HepG2 (cell line): ENCODE results near the gene ARHGDIA. TPM values are rescaled to one million over a fixed set of nuclear protein-coding genes. Genes with fewer than 3 reads are reported as not detected.

ENCODE experiments used
- ARNT2 ChIP-seq: sonication (generic); formaldehyde crosslinking; IDR thresholded peaks from 2 replicates; pipeline ENCODE4 v1.8.0; 2022; ENCODE audit warnings: mild to moderate bottlenecking, low read depth, missing genetic modification reagents, moderate library complexity
- BRF2 ChIP-seq: sonication (generic); formaldehyde crosslinking; IDR thresholded peaks from 2 replicates; pipeline ENCODE4 v1.8.1; 2022; ENCODE audit warnings: mild to moderate bottlenecking, missing genetic modification reagents
- HNRNPL ChIP-seq: fragments of 200-400 bp; formaldehyde crosslinking; IDR thresholded peaks from 2 replicates; pipeline ENCODE4 v1.6.1; 2017; ENCODE audit warnings: mild to moderate bottlenecking, low read depth, low read length
- KLF16 ChIP-seq, 2 experiments: sonication (generic) in 1 of 2; formaldehyde crosslinking in 1 of 2; IDR thresholded peaks; 2 replicates each; pipeline versions ENCODE4 v1.6.1 to v1.8.0; 2016 to 2023; ENCODE audit warnings: missing genetic modification reagents in 2 of 2, missing compliant biosample characterization in 1 of 2
- MTA1 ChIP-seq: sonication (generic); formaldehyde crosslinking; IDR thresholded peaks from 2 replicates; pipeline ENCODE4 v1.4.0; 2020; ENCODE audit warnings: missing genetic modification reagents, mild to moderate bottlenecking, borderline replicate concordance
- SALL1 ChIP-seq: sonication (generic); formaldehyde crosslinking; IDR thresholded peaks from 2 replicates; pipeline ENCODE4 v1.8.0; 2022; ENCODE audit warnings: mild to moderate bottlenecking, missing genetic modification reagents
- TEAD2 ChIP-seq: sonication (generic); formaldehyde crosslinking; IDR thresholded peaks from 2 replicates; pipeline ENCODE4 v1.9.0; 2021; ENCODE audit warnings: missing genetic modification reagents
- TMF1 ChIP-seq: sonication (generic); formaldehyde crosslinking; IDR thresholded peaks from 2 replicates; pipeline ENCODE4 v1.8.1; 2022; ENCODE audit warnings: low read depth, missing genetic modification reagents
- ZNF274 ChIP-seq: sonication (generic); formaldehyde crosslinking; IDR thresholded peaks from 2 replicates; pipeline ENCODE4 v1.5.1; 2020; ENCODE audit warnings: mild to moderate bottlenecking, missing genetic modification reagents
- ZNF275 ChIP-seq: sonication (generic); formaldehyde crosslinking; IDR thresholded peaks from 2 replicates; pipeline ENCODE4 v1.8.0; 2022; ENCODE audit warnings: missing genetic modification reagents, mild to moderate bottlenecking, inconsistent platforms, borderline replicate concordance
- ZNF280B ChIP-seq: sonication (generic); formaldehyde crosslinking; IDR thresholded peaks from 2 replicates; pipeline ENCODE4 v1.5.0; 2020; ENCODE audit warnings: missing genetic modification reagents, mild to moderate bottlenecking, borderline replicate concordance
- ZNF350 ChIP-seq: sonication (generic); formaldehyde crosslinking; IDR thresholded peaks from 2 replicates; pipeline ENCODE4 v1.4.0; 2020; ENCODE audit warnings: mild to moderate bottlenecking, low read depth, missing genetic modification reagents, borderline replicate concordance
- polyA plus RNA-seq, 8 experiments: library from polyadenylated mRNA; depleted of rRNA in 3 of 8; stranded (reverse) in 7 of 8; unstranded in 1 of 8; fragments of >200 nt; fragmentation: Illumina TruSeq in 4 of 8; extraction: Trizol in 4 of 8; gene quantifications; 2 replicates each; pipeline versions ENCODE4 v1.2.1 to v1.2.3, GENCODE V29; 2011 to 2016; ENCODE audit warnings: low read depth in 4 of 8, missing spikeins in 1 of 8, mixed read lengths in 1 of 8; ENCODE audit not compliant: insufficient read depth in 1 of 8
- total RNA-seq, 5 experiments: library from RNA; depleted of rRNA; stranded (reverse); fragments of >200 nt; fragmentation: Illumina TruSeq; extraction: Trizol; gene quantifications; 2 replicates each; pipeline ENCODE4 v1.2.3, GENCODE V29; 2016; ENCODE audit warnings: low read depth in 1 of 5

ARHGDIA gene
- total and polyA plus RNA-seq, 2 of the 13 experiments (the other 11 are each of a cell fraction or from before 2014, with no cell fraction given), result 40.0 to 64.0 TPM

- TF ChIP-seq HNRNPL (0 out of 2 replicates have a peak, but pooled peaks have one; percentile 16), KLF16 (CRISPR knock-in tag; IDR thresholded peaks at IDR 0.05) (0 out of 4 replicates have a peak, but pooled peaks of 1 of the 2 experiments have one; percentile 80), ARNT2 (CRISPR knock-in tag) (no peak), SALL1 (CRISPR knock-in tag) (peak; percentile 23; the same call in 1 of the 2 replicates), ZNF350 (peak; percentile 18; the same call in 1 of the 2 replicates), TMF1 (0 out of 2 replicates have a peak, but pooled peaks have one; percentile 47), BRF2 (CRISPR knock-in tag) (no peak), TEAD2 (CRISPR knock-in tag) (no peak), ZNF280B (CRISPR knock-in tag) (0 out of 2 replicates have a peak, but pooled peaks have one; percentile 14), ZNF275 (peak; percentile 33; the same call in 1 of the 2 replicates), MTA1 (CRISPR knock-in tag) (peak; percentile 84; the same call in 1 of the 2 replicates), ZNF274 (0 out of 2 replicates have a peak, but pooled peaks have one; percentile 33)
- TF ChIP-seq, all 625 proteins: peak for 20
Observed at GRCh38 chr17:81909231-81909630, 38.1 kb upstream of the ARHGDIA start (continued).
